ENCODE results near the gene SPG7.

SPG7 gene

GRCh38 chr16:89522287-89522686, 14.1 kb downstream of the SPG7 start:
- Mint-ChIP-seq H3K36me3 (peaks cover 96% of the 10 kb centered on the region), H3K27ac (no peak overlapping the region), H3K4me1 (peaks cover 6% of the 10 kb centered on the region), H3K4me3 (no peak overlapping the region), H3K9me3 (no peaks in the 10 kb centered on the region)
- DNase-seq (ENCODE audit: low spot score in 2 of 2) (no peak), ATAC-seq (no peak)

- no peaks in the 10 kb centered on the region for H3K9me3 Mint-ChIP-seq
- peaks cover under 1% of the 10 kb centered on the region for H3K4me1 Mint-ChIP-seq
- ATAC-seq (no peak), DNase-seq (ENCODE audit: low spot score in 2 of 2) (no peak)
- peaks cover 96% of the 10 kb centered on the region for H3K36me3 Mint-ChIP-seq
- no peak overlapping the region for H3K27ac Mint-ChIP-seq
- no peak overlapping the region for H3K4me3 Mint-ChIP-seq
These were observed 15.6 kb downstream of the SPG7 start for GRCh38 chr16:89523680-89524344.

GRCh38 chr16:89525146-89525913, 17.1 kb downstream of the SPG7 start:
- DNase-seq (ENCODE audit: low spot score in 2 of 2) (no peak), ATAC-seq (no peak)
- Mint-ChIP-seq H3K36me3 (peaks cover 96% of the 10 kb centered on the region), H3K4me1 (no peaks in the 10 kb centered on the region), H3K27ac (peak overlapping the region; percentile 23), H3K4me3 (no peak overlapping the region), H3K9me3 (no peaks in the 10 kb centered on the region)

- Mint-ChIP-seq H3K9me3 (no peaks in the 10 kb centered on the region), H3K36me3 (peaks cover 98% of the 10 kb centered on the region)
- no peak for DNase-seq (ENCODE audit: low spot score in 2 of 2)
These were observed 20.9 kb downstream of the SPG7 start for GRCh38 chr16:89529097-89529496.

GRCh38 chr16:89530401-89531381, 22.5 kb downstream of the SPG7 start:
- DNase-seq (ENCODE audit: low spot score in 2 of 2), result no peak

More at GRCh38 chr16:89529097-89529496, 20.9 kb downstream of the SPG7 start:
- Mint-ChIP-seq H3K27ac (peak overlapping the region; percentile 37), H3K4me3 (no peak overlapping the region), H3K4me1 (peaks cover 3% of the 10 kb centered on the region)
- ATAC-seq, result no peak

GRCh38 chr16:89531821-89532526, 23.8 kb downstream of the SPG7 start:
- ATAC-seq (no peak), DNase-seq (ENCODE audit: low spot score in 2 of 2) (no peak)
- Mint-ChIP-seq H3K36me3 (peaks cover 77% of the 10 kb centered on the region), H3K9me3 (no peaks in the 10 kb centered on the region), H3K4me1 (peaks cover 12% of the 10 kb centered on the region), H3K27ac (no peak overlapping the region), H3K4me3 (no peak overlapping the region)

More at GRCh38 chr16:89530401-89531381, 22.5 kb downstream of the SPG7 start:
- Mint-ChIP-seq H3K36me3 (peaks cover 86% of the 10 kb centered on the region), H3K9me3 (no peaks in the 10 kb centered on the region), H3K4me1 (peaks cover 12% of the 10 kb centered on the region), H3K4me3 (no peak overlapping the region), H3K27ac (no peak overlapping the region)
- no peak for ATAC-seq

GRCh38 chr16:89534252-89534756, 26.1 kb downstream of the SPG7 start:
- H3K27ac Mint-ChIP-seq, result peak overlapping the region; percentile 90
- peaks cover 12% of the 10 kb centered on the region for H3K4me1 Mint-ChIP-seq
- H3K36me3 Mint-ChIP-seq, result peaks cover 67% of the 10 kb centered on the region
- no peaks in the 10 kb centered on the region for H3K9me3 Mint-ChIP-seq
- H3K4me3 Mint-ChIP-seq, result peak overlapping the region; percentile 29
- peak; percentile 78 for ATAC-seq
- no peak for DNase-seq (ENCODE audit: low spot score in 2 of 2)

- no peak for ATAC-seq
- H3K27ac Mint-ChIP-seq, result peak overlapping the region; percentile 68
- H3K9me3 Mint-ChIP-seq, result no peaks in the 10 kb centered on the region
- H3K36me3 Mint-ChIP-seq, result peaks cover 55% of the 10 kb centered on the region
- peaks cover 12% of the 10 kb centered on the region for H3K4me1 Mint-ChIP-seq
- H3K4me3 Mint-ChIP-seq, result no peak overlapping the region
- no peak for DNase-seq (ENCODE audit: low spot score in 2 of 2)
These were observed 28.2 kb downstream of the SPG7 start for GRCh38 chr16:89536371-89536770.

GRCh38 chr16:89536886-89537548, 28.8 kb downstream of the SPG7 start:
- H3K27ac Mint-ChIP-seq, result peak overlapping the region; percentile 68
- peaks cover 12% of the 10 kb centered on the region for H3K4me1 Mint-ChIP-seq
- no peaks in the 10 kb centered on the region for H3K9me3 Mint-ChIP-seq
- ATAC-seq (no peak), DNase-seq (ENCODE audit: low spot score in 2 of 2) (no peak)
- H3K4me3 Mint-ChIP-seq, result no peak overlapping the region
- peaks cover 50% of the 10 kb centered on the region for H3K36me3 Mint-ChIP-seq

GRCh38 chr16:89537549-89537925, 29.3 kb downstream of the SPG7 start:
- Mint-ChIP-seq H3K4me3 (no peak overlapping the region), H3K9me3 (no peaks in the 10 kb centered on the region), H3K27ac (no peak overlapping the region), H3K4me1 (peaks cover 12% of the 10 kb centered on the region), H3K36me3 (peaks cover 45% of the 10 kb centered on the region)
- no peak for DNase-seq (ENCODE audit: low spot score in 2 of 2)
- no peak for ATAC-seq

GRCh38 chr16:89538286-89538685, 30.1 kb downstream of the SPG7 start:
- DNase-seq (ENCODE audit: low spot score in 2 of 2) (no peak), ATAC-seq (no peak)
- Mint-ChIP-seq H3K4me3 (no peak overlapping the region), H3K27ac (no peak overlapping the region), H3K9me3 (no peaks in the 10 kb centered on the region), H3K4me1 (peaks cover 12% of the 10 kb centered on the region), H3K36me3 (peaks cover 37% of the 10 kb centered on the region)

- H3K27ac Mint-ChIP-seq, result peak overlapping the region; percentile 34
- H3K36me3 Mint-ChIP-seq, result peaks cover 33% of the 10 kb centered on the region
- DNase-seq (ENCODE audit: low spot score in 2 of 2) (no peak), ATAC-seq (no peak)
- H3K4me1 Mint-ChIP-seq, result no peaks in the 10 kb centered on the region
- H3K4me3 Mint-ChIP-seq, result no peak overlapping the region
- no peaks in the 10 kb centered on the region for H3K9me3 Mint-ChIP-seq
These were observed 32.4 kb downstream of the SPG7 start for GRCh38 chr16:89540557-89540956.

GRCh38 chr16:89541792-89542191, 33.6 kb downstream of the SPG7 start:
- Mint-ChIP-seq H3K4me3 (no peak overlapping the region), H3K27ac (peak overlapping the region; percentile 20), H3K36me3 (peaks cover 38% of the 10 kb centered on the region), H3K9me3 (no peaks in the 10 kb centered on the region), H3K4me1 (no peaks in the 10 kb centered on the region)
- no peak for ATAC-seq
- no peak for DNase-seq (ENCODE audit: low spot score in 2 of 2)

- Mint-ChIP-seq H3K36me3 (peaks cover 44% of the 10 kb centered on the region), H3K9me3 (no peaks in the 10 kb centered on the region), H3K27ac (peak overlapping the region; percentile 50)
These were observed 35.9 kb downstream of the SPG7 start for GRCh38 chr16:89544113-89544512.

More at GRCh38 chr16:89544113-89544512, 35.9 kb downstream of the SPG7 start:
- ATAC-seq (no peak), DNase-seq (ENCODE audit: low spot score in 2 of 2) (no peak)
- no peak overlapping the region for H3K4me3 Mint-ChIP-seq
- H3K4me1 Mint-ChIP-seq, result peaks cover 2% of the 10 kb centered on the region
